Lower leg skin (tissue), 3 donors: ENCODE measurements around the gene MCUB.

Experiments used
- CTCF ChIP-seq, 3 donors: fragments of 450-650 bp; IDR thresholded peaks; one replicate each; pipeline ENCODE4 v1.5.1; 2016; ENCODE audit warnings: antibody characterized with exemption in 3 of 3, mild to moderate bottlenecking in 3 of 3, moderate library complexity in 2 of 3
- POLR2A ChIP-seq, 2 donors: fragments of 450-650 bp; IDR thresholded peaks; one replicate each; pipeline ENCODE4 v1.6.1; 2016 to 2017; ENCODE audit warnings: antibody characterized with exemption in 2 of 2, mild to moderate bottlenecking in 1 of 2, moderate library complexity in 1 of 2

GRCh38 chr4:109673303-109673702, 113.3 kb downstream of the MCUB start:
- no peak for TF ChIP-seq CTCF (IDR thresholded peaks at IDR 0.05)
- TF ChIP-seq POLR2A (IDR thresholded peaks at IDR 0.05), result no peak
